ENCODE data around the gene CTXN1.

DNA sequence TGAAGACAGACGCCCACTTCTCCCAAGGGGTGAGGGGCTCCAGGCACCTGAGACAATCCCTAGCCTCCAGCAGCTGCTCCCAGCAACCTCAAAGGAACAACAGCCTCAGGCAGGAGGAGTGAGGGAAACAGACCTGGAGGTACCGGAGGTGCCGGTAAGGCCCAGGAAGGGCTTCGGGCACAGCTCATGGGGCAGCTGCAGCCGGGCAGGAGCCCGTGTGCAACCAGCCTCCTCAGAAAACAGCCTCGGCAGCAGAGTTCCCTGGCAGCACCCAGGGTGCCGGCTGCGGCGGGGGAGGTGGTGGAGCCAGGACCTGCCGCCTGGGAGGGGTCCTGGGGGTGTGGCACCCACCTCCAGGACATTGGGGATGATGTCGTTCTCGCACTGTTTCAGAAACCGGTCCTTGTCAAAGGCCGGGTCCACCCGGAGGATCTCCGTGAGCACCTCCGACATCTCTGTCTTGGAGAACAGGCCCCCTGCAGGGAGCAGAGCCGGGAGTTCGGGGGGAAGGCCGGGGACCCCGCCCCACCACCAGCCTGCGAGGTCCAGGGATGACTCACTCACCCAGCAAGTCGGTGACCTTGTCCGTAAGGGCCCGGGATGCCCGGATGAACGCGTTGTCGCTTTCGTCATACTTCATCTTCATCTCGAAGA lies 6.5 kb upstream of the CTXN1 start:
- TF ChIP-seq CTCF (IDR thresholded peaks at IDR 0.05; ENCODE audit: low read depth, low read length, poor library complexity, severe bottlenecking) (no peak), EZH2phosphoT487 (IDR thresholded peaks at IDR 0.05; ENCODE audit: borderline replicate concordance, low read length) (no peak)
